ENCODE data around the gene COL20A1.

Gene COL20A1

DNA sequence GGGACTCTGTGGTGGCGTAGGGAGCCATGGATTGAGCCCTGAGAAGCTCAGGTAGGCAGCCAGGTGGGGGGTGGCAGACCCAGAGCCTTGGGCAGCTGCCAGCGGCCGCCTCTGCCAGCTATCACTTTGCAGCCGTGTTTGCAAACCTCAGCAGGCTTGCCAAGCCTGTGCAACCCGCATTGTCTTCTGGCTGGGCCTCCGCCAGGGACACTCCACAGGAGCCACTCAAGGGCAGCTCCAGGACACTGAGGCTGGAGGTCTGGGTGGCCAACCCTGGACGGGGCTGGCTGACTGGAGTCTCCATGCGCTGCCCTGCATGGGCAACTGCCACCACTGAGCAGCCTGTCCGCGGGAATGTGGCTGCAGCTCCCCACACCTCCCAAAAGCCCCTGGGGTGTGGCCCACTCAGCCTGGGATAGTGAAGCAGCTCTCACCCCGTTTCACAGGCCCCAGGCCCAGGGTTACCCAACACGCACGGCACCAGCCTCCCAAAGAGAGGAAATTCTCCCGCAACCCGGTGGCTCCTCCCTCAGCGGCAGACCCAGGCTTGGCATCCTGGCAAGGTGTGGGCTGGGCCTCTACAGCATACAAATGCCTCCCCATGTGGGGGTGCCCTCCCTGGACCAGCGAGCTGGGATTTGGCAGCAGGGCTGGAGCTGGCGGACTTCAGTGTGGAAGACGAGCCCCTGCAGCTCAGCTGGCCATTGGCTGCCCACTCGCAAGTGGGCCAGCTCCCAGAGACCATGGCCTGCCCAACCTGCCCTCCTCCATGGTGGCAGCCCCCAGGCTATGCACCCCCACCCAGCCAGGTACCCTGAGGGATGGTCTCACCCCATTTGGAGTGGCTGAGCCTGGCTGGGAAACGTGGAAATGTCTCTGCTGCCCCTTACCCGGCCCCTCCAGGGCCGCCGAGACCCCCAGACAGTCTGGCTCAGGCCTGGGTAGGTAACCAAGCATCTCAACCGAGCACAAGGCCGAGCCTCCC, 65.2 kb downstream of the COL20A1 start:
- DNase-seq (no peak), ATAC-seq (replicated peaks) (no peak)
- peaks cover 0 to 3% of the 10 kb centered on the region in 2 donors for H3K36me3 Mint-ChIP-seq
- no peak overlapping the region for H3K4me3 Mint-ChIP-seq
- peaks cover 39 to 40% of the 10 kb centered on the region in 2 donors for H3K27me3 Mint-ChIP-seq
- H3K27ac Mint-ChIP-seq, result no peak overlapping the region
- peaks cover 0 to 3% of the 10 kb centered on the region in 2 donors for H3K9me3 Mint-ChIP-seq
- peaks cover 5 to 6% of the 10 kb centered on the region in 2 donors for H3K4me1 Mint-ChIP-seq

- DNase-seq (no peak), ATAC-seq (replicated peaks) (no peak)
- peaks cover 0 to 3% of the 10 kb centered on the region in 2 donors for H3K36me3 Mint-ChIP-seq
- no peak overlapping the region for H3K27ac Mint-ChIP-seq
- H3K9me3 Mint-ChIP-seq, result peaks cover 0 to 3% of the 10 kb centered on the region in 2 donors
- H3K4me3 Mint-ChIP-seq, result no peak overlapping the region
- peaks cover 43 to 51% of the 10 kb centered on the region in 2 donors for H3K27me3 Mint-ChIP-seq
- peaks cover 5 to 6% of the 10 kb centered on the region in 2 donors for H3K4me1 Mint-ChIP-seq
These were observed 66.4 kb downstream of the COL20A1 start for GRCh38 chr20:63359164-63359934.

- Mint-ChIP-seq H3K4me3 (no peak overlapping the region), H3K4me1 (peaks cover 5 to 6% of the 10 kb centered on the region in 2 donors), H3K27ac (no peak overlapping the region), H3K27me3 (peaks cover 44 to 57% of the 10 kb centered on the region in 2 donors), H3K9me3 (peaks cover 0 to 3% of the 10 kb centered on the region in 2 donors), H3K36me3 (peaks cover 0 to 3% of the 10 kb centered on the region in 2 donors)
- DNase-seq (no peak), ATAC-seq (replicated peaks) (no peak)
These were observed 67.2 kb downstream of the COL20A1 start for GRCh38 chr20:63359937-63360849.

DNA sequence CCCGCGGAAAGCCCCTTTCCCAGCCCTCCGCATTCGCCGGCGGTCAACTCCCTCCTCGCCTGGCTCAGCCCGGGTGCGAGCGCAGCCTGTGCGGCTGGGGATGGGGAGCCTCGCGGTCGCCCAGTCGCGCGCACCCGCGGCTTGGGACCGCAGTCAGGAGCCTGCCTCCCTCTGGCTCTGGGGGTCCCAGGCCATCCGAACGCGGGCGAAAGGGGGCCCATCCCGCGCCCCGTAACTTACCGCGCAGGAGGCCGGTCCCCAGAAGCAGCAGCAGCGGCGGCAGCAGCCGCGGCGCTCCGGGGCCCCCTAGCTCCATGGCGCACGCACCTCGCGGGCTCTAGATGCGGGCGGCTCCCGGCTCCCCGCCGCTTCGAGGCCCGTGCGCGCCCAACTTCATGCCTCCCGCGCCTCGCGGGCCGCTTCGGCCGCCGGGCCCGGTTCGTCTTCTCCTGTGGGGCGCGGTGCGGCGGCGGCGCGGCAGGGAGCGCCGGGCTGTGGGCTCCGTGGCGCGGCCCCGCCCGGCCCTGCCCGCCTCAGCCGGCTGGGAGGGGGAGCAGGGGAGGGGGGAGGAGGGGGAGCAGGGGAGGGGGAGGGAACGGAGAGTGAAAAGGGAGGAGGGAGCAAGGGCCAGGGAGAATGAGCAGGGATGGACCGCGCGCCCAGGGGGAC, 68.0 kb downstream of the COL20A1 start, which contains the start of gene CHRNA4:
Gene CHRNA4 (minus strand): TSS at position 500 of the 669 bp plus-strand sequence. CDS start 184 bp downstream, at position 316.
- peaks cover 0 to 3% of the 10 kb centered on the region in 2 donors for H3K36me3 Mint-ChIP-seq
- no peak within 1 kb of the TSS for H3K4me3 Mint-ChIP-seq
- H3K4me1 Mint-ChIP-seq, result peaks cover 5 to 6% of the 10 kb centered on the region in 2 donors
- H3K27me3 Mint-ChIP-seq, result peaks cover 46 to 61% of the 10 kb centered on the region in 2 donors
- DNase-seq (no peak), ATAC-seq (replicated peaks) (peak in 1 of 2 donors; percentile 26)
- peaks cover 0 to 3% of the 10 kb centered on the region in 2 donors for H3K9me3 Mint-ChIP-seq
- no peak within 1 kb of the TSS for H3K27ac Mint-ChIP-seq

GRCh38 chr20:63361519-63362435, 68.8 kb downstream of the COL20A1 start:
- no peak for DNase-seq
- peaks cover 0 to 3% of the 10 kb centered on the region in 2 donors for H3K36me3 Mint-ChIP-seq
- H3K9me3 Mint-ChIP-seq, result peaks cover 0 to 3% of the 10 kb centered on the region in 2 donors
- peaks cover 49 to 68% of the 10 kb centered on the region in 2 donors for H3K27me3 Mint-ChIP-seq
- peaks cover 5 to 6% of the 10 kb centered on the region in 2 donors for H3K4me1 Mint-ChIP-seq
- no peak overlapping the region for H3K27ac Mint-ChIP-seq
- ATAC-seq (replicated peaks), result peak; percentile 35 to 55
- H3K4me3 Mint-ChIP-seq, result no peak overlapping the region

DNA sequence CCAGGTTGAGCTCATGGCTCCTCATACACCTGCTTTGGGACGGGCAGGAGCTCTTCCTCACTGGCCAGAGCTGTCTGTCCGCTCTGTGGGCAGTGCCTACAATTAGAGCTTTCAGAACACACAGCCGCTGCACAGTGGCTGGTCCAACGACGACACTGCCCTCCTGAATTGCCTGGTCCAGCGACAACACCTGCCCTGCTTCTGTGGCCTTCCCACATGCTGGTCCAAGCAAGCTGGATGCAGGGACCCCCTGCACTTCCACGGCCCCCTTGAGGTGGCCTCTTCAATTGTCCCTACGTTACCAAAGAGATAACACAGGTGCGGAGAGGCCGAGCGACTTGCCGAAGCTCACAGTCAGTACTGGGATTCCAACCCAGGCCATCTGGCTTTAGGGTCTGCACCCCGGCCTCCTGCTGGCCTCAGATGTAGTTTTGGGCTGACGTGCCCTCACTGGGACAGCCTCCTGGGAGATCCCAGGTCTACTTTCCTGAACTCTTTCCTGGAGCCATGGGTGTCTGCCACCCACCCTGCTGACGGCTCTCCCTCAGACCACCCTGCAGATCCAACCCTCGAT, 69.5 kb downstream of the COL20A1 start:
- DNase-seq (no peak), ATAC-seq (replicated peaks) (no peak)
- Mint-ChIP-seq H3K9me3 (no peaks in the 10 kb centered on the region), H3K4me1 (peaks cover 5 to 6% of the 10 kb centered on the region in 2 donors), H3K36me3 (peaks cover 0 to 3% of the 10 kb centered on the region in 2 donors), H3K27ac (no peak overlapping the region), H3K27me3 (peaks cover 43 to 68% of the 10 kb centered on the region in 2 donors), H3K4me3 (no peak overlapping the region)

DNA sequence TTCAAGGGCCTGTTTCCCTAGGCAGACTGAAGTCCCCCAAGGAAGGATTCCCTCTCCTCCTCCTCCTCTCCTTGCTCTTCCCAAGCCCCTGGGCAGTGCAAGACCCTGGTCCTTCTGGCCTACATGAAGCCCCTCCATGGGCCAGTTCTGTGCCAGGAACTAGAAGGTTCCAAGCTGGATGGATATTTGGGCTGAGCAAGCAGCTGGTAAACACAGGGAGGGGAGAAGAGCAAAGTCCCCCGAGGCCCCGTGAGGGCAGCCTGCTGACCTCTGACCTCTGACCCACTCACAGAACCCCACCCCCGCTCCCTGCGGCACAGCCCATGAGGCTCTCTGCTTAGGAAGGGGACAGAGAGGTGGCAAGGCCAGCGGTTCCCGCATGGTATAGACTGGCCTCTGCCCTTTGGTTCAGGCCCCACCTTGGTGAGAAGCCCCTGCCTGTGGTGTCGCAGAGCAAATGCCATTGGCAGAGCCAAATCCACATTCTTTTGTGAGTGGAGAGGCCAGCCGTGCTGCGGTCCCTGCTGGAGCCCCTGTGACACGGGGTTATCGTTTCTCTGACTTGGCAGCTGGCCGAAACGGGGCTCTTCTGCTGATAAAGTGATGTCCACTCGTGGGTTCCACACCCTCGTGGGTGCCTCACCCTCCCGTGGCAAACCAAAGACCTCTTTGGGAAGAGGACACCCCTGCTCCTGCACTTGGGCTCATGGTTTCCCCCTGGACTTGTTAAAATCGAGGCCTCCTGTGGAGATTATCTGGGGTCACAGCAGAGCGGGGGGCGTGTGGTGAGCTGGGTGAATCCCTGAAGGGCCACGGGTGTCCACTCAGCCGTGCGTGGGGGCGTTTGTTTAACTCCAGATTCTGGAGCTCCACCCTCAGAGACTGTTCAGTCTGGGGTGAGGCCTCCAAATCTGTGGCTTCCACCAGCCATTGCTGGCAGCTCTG, 70.3 kb downstream of the COL20A1 start:
- peak overlapping the region; percentile 1 for H3K27ac Mint-ChIP-seq
- ATAC-seq (replicated peaks), result no peak
- H3K4me1 Mint-ChIP-seq, result peaks cover 5 to 6% of the 10 kb centered on the region in 2 donors
- no peak overlapping the region for H3K4me3 Mint-ChIP-seq
- DNase-seq, result no peak
- peaks cover 0 to 3% of the 10 kb centered on the region in 2 donors for H3K36me3 Mint-ChIP-seq
- no peaks in the 10 kb centered on the region for H3K9me3 Mint-ChIP-seq
- peaks cover 43 to 67% of the 10 kb centered on the region in 2 donors for H3K27me3 Mint-ChIP-seq

DNA sequence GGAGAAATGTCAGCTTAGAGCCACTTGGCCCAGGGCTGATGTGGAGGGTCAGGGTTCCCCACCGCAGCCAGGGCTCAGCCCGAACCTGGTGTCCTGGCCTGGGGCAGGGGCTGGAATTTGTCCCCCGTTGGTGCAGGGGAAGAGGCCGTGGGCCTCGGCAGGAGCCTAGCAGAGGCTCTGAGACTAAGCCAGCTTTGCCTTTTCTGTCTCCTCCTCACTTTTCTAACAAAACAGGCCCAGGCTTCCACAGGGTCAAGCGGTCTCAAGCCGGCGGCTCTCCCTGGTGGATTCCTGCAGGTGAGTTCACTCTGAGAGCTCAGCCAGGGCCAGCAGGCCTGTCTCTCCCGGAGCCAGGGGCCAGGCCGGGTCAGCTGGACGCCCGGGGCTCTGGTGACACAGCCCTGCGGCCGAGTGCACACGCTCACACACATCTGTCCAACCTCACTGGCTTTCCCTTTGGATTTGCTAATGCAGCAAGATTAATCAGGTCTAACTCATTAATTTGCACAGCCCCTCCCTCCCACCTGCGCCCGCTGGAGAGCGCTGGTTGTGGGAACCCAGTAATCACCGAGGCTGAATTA, 71.1 kb downstream of the COL20A1 start:
- Mint-ChIP-seq H3K27me3 (peaks cover 39 to 59% of the 10 kb centered on the region in 2 donors), H3K9me3 (no peaks in the 10 kb centered on the region), H3K36me3 (peaks cover 0 to 3% of the 10 kb centered on the region in 2 donors), H3K27ac (peak overlapping the region; percentile 71), H3K4me1 (peaks cover 5 to 6% of the 10 kb centered on the region in 2 donors), H3K4me3 (no peak overlapping the region)
- ATAC-seq (replicated peaks) (no peak), DNase-seq (no peak)

DNA sequence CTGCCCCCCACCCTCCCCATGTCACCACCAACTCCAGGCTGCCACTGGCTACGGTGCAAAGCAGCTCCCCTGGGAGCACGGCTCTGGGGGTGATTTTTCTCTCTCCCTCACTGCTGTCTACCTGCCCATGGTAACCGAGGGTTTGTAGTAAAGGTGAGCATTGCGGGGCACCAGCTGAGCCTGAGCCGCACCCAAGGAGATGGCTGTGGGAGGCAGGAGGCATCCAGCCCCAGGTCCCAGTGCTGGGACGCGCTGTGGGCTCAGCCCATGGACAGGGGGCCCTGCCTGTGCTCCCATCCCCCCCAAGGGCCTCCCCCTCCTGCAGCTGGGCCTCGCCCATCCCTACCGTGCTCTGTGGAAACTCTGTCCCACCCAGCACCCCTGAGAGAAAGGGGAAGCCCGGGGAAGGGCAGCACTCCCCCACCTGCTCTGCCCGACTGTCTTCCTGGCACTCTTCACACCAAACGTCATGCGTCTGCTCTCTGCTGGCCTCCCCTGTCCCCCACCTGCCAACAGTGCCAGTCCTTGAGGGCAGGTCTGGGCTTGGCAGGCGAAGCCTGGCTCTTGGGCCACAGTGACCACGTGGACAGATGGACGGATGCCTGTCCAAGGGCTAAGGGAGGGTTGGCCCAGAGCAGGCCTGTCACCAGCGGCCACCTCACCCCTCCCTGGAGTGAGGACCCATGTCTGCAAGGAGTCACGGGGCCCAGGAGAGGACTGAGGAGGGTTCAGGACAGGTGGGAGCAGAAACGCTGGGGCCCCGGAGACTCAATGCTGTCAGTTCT, 72.0 kb downstream of the COL20A1 start:
- Mint-ChIP-seq H3K4me1 (peaks cover 3 to 6% of the 10 kb centered on the region in 2 donors), H3K36me3 (peaks cover 0 to 3% of the 10 kb centered on the region in 2 donors), H3K27ac (no peak overlapping the region), H3K4me3 (no peak overlapping the region), H3K9me3 (no peaks in the 10 kb centered on the region), H3K27me3 (peaks cover 30 to 50% of the 10 kb centered on the region in 2 donors)
- DNase-seq (no peak), ATAC-seq (replicated peaks) (no peak)

DNA sequence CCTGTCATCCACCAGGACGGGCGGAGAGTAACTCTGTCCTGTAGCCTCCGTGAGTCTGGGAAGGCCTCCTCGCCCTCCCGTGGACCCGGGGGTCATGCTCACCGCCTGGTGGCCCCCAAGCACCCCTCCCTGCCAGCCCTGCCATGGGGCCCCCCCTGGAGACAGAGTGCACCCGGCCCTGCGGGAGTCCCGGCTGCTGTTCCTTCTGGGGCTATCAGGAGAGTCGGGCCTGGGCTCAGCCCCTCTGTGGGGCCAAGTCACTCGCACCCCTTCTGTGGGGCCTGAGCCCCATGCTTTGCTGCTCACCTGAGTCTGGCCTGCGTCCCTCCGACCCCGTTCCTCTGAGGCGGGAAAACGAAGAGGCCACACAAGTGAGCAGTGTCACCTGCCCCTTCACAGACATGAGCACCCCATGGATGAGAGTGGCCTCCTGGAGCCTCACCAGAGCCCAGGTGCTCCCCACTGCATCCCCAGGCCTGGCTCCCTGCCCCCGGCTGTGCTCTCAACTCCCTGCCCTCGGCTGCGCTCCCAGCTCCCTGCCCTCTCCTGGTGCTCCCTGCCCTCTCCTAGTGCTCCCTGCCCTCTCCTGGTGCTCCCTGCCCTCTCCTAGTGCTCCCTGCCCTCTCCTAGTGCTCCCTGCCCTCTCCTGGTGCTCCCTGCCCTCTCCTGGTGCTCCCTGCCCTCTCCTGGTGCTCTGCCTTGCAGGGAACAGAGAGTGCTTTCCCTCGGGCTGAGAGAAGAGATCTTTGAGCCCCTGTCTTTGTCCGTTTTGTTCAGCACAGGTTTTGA, 72.8 kb downstream of the COL20A1 start:
- DNase-seq, result no peak
- Mint-ChIP-seq H3K4me3 (no peak overlapping the region), H3K27ac (no peak overlapping the region), H3K4me1 (peaks cover 3 to 6% of the 10 kb centered on the region in 2 donors), H3K36me3 (peaks cover 0 to 3% of the 10 kb centered on the region in 2 donors), H3K9me3 (no peaks in the 10 kb centered on the region), H3K27me3 (peaks cover 28 to 43% of the 10 kb centered on the region in 2 donors)
- no peak for ATAC-seq (replicated peaks)

All from stimulated activated naive B cell treated with anti-CD40 and anti-IgM and Interleukin-4, amounts not matched to agents 10 μg/mL and 1 μg/mL and 100 μg/mL, for 72 hours (primary cell).